Measurements from ENCODE around the gene CAMKMT.

The CAMKMT gene

DNA sequence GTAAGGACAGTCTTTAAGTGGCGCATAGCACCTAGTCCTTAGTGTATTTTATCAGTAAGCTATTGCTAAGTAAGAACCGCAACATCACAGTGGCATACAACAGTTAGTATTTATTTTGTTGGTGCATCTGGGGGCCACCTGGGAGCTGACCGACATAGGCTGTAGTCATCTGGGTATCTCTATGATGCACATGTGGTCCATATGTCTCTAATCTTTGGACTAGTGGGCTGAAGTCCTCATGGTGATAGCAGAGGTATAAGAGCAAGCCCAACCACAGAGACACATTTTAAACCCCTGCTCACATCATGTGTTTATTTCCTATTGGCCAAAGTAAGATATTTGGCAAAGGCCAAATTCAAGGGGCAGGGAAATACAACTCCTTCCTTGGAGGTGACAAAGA lies 2.9 kb downstream of the CAMKMT start:
- H3K4me2 ChIP-seq (ENCODE audit: low read length): no peak overlapping the region
- peaks cover 41% of the 10 kb centered on the region for H3K79me2 ChIP-seq (ENCODE audit: insufficient read depth, low read length)

DNA sequence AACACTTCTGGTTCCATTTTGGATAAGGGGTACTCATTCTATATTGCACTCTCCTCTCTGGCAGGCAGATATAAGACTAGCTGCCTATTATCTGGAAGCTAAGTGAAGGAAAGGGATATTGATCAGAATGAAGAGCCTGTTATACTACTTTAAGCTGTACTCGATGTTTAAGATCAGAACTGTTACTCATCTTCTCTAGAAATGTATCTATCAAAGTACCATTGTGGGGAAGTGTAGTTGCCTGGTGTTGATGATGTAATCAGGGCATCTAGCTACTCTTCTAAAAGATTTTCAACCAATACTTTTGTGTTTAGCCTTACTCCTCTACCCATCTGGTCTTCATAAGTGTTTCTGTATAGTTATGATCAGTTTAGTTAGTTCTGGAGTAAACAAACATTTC lies 5.8 kb downstream of the CAMKMT start:
- Histone ChIP-seq H3K79me2 (ENCODE audit: insufficient read depth, low read length) (peaks cover 34% of the 10 kb centered on the region), H2AFZ (ENCODE audit: low read length) (no peak overlapping the region), H3K9me3 (ENCODE audit: low read length) (no peaks in the 10 kb centered on the region), H3F3A (ENCODE audit: insufficient read depth, low read length) (no peaks in the 10 kb centered on the region), H3K27ac (ENCODE audit: low read depth, low read length, poor library complexity, severe bottlenecking) (no peak overlapping the region), H3K4me3 (ENCODE audit: low read depth, low read length, poor library complexity, severe bottlenecking) (no peak overlapping the region), H3K36me3 (ENCODE audit: insufficient read depth, low read length) (no peaks in the 10 kb centered on the region), H4K20me1 (ENCODE audit: insufficient read depth, low read length) (no peaks in the 10 kb centered on the region), H3K27me3 (ENCODE audit: insufficient read depth, low read length) (no peaks in the 10 kb centered on the region), H3K9me2 (ENCODE audit: low read depth, low read length) (no peaks in the 10 kb centered on the region), H3K4me2 (ENCODE audit: low read length) (no peak overlapping the region), H3K4me1 (ENCODE audit: insufficient read depth, low read length, severe bottlenecking) (peaks cover 9% of the 10 kb centered on the region), H3K9ac (ENCODE audit: low read length) (no peak overlapping the region)
- no peak for TF ChIP-seq EZH2 (IDR thresholded peaks at IDR 0.05; ENCODE audit: borderline replicate concordance, low read length)
- TF ChIP-seq, protein P1, sequence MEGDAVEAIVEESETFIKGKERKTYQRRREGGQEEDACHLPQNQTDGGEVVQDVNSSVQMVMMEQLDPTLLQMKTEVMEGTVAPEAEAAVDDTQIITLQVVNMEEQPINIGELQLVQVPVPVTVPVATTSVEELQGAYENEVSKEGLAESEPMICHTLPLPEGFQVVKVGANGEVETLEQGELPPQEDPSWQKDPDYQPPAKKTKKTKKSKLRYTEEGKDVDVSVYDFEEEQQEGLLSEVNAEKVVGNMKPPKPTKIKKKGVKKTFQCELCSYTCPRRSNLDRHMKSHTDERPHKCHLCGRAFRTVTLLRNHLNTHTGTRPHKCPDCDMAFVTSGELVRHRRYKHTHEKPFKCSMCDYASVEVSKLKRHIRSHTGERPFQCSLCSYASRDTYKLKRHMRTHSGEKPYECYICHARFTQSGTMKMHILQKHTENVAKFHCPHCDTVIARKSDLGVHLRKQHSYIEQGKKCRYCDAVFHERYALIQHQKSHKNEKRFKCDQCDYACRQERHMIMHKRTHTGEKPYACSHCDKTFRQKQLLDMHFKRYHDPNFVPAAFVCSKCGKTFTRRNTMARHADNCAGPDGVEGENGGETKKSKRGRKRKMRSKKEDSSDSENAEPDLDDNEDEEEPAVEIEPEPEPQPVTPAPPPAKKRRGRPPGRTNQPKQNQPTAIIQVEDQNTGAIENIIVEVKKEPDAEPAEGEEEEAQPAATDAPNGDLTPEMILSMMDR (IDR thresholded peaks at IDR 0.05; ENCODE audit: low read length): no peak

More for the DNA sequence above, 2.9 kb downstream of the CAMKMT start:
- no peak for TF ChIP-seq EZH2 (IDR thresholded peaks at IDR 0.05; ENCODE audit: borderline replicate concordance, low read length)
- TF ChIP-seq, protein P1 (IDR thresholded peaks at IDR 0.05; ENCODE audit: low read length): no peak
- Histone ChIP-seq H3K27ac (ENCODE audit: low read depth, low read length, poor library complexity, severe bottlenecking) (no peak overlapping the region), H3F3A (ENCODE audit: insufficient read depth, low read length) (no peaks in the 10 kb centered on the region), H3K4me1 (ENCODE audit: insufficient read depth, low read length, severe bottlenecking) (peaks cover 21% of the 10 kb centered on the region), H3K27me3 (ENCODE audit: insufficient read depth, low read length) (no peaks in the 10 kb centered on the region), H4K20me1 (ENCODE audit: insufficient read depth, low read length) (no peaks in the 10 kb centered on the region), H3K36me3 (ENCODE audit: insufficient read depth, low read length) (no peaks in the 10 kb centered on the region), H2AFZ (ENCODE audit: low read length) (no peak overlapping the region), H3K4me3 (ENCODE audit: low read depth, low read length, poor library complexity, severe bottlenecking) (no peak overlapping the region), H3K9me3 (ENCODE audit: low read length) (no peaks in the 10 kb centered on the region), H3K9ac (ENCODE audit: low read length) (no peak overlapping the region), H3K9me2 (ENCODE audit: low read depth, low read length) (no peaks in the 10 kb centered on the region)

DNA sequence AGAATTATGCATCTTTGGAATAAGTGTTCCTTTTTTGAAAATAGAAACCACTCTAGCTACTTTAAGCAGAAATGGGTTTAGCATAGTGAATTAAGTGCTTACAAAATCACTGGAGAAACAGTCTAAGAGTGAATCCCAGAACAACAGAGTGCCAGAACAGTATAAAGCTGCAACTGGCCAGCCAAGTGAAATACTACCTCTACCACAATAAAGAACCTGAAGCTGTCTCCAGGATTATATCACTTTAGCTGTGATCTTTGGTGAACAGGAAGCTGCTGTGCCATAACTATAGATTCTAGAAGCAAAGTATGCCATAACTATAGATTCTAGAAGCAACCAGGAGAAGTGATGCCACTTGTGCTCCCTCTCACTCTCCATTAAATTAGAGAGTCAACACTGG lies 7.6 kb downstream of the CAMKMT start:
- no peaks in the 10 kb centered on the region for H3K9me3 ChIP-seq (ENCODE audit: low read length)
- peaks cover 28% of the 10 kb centered on the region for H3K79me2 ChIP-seq (ENCODE audit: insufficient read depth, low read length)
- no peaks in the 10 kb centered on the region for H3K9me2 ChIP-seq (ENCODE audit: low read depth, low read length)
- H3F3A ChIP-seq (ENCODE audit: insufficient read depth, low read length): no peaks in the 10 kb centered on the region
- no peaks in the 10 kb centered on the region for H4K20me1 ChIP-seq (ENCODE audit: insufficient read depth, low read length)
- no peaks in the 10 kb centered on the region for H3K4me1 ChIP-seq (ENCODE audit: insufficient read depth, low read length, severe bottlenecking)
- no peak overlapping the region for H3K4me3 ChIP-seq (ENCODE audit: low read depth, low read length, poor library complexity, severe bottlenecking)
- 0 out of 2 replicates have a peak, but pooled peaks cover 3% of the 10 kb centered on the region for H3K36me3 ChIP-seq (ENCODE audit: insufficient read depth, low read length)
- H2AFZ ChIP-seq (ENCODE audit: low read length): no peak overlapping the region
- TF ChIP-seq, protein P1 (IDR thresholded peaks at IDR 0.05; ENCODE audit: low read length): no peak
- TF ChIP-seq EZH2 (IDR thresholded peaks at IDR 0.05; ENCODE audit: borderline replicate concordance, low read length): no peak
- H3K4me2 ChIP-seq (ENCODE audit: low read length): no peak overlapping the region
- no peak overlapping the region for H3K9ac ChIP-seq (ENCODE audit: low read length)
- no peak overlapping the region for H3K27ac ChIP-seq (ENCODE audit: low read depth, low read length, poor library complexity, severe bottlenecking)
- no peaks in the 10 kb centered on the region for H3K27me3 ChIP-seq (ENCODE audit: insufficient read depth, low read length)
